SK-N-SH (cell line): Measurements from ENCODE around the gene PLGRKT. TPM values are rescaled to one million over a fixed set of nuclear protein-coding genes. Genes with fewer than 3 reads are reported as not detected.
A peak's percentile ranks its signal among the peaks of the same experiment; 100 is the strongest.

Experiments
- CTCF ChIA-PET: fragments of 300-600, 350-600 bp; formaldehyde crosslinking; extraction: SDS; loops from one replicate; lab custom pipeline; 2021; lab: Yijun Ruan, JAX
- POLR2A ChIA-PET: fragments of 350-600 bp; sonication (Branson Sonifier 250); formaldehyde crosslinking; extraction: SDS; loops from one replicate; lab custom pipeline; 2020; ENCODE audit warnings: antibody characterized with exemption, inconsistent platforms; lab: Yijun Ruan, JAX
- DNase-seq: peaks from one replicate; pipeline ENCODE4 v3.0.0; 2012
- H2AFZ ChIP-seq: fragments of 200-600 bp; sonication (generic); 2 replicates; pipeline ENCODE4 v1.8.1; 2016; ENCODE audit warnings: antibody characterized with exemption, mild to moderate bottlenecking, low read depth
- H3F3A ChIP-seq: fragments of 200-600 bp; sonication (generic); replicated peaks from 2 replicates; pipeline ENCODE3; 2016; ENCODE audit warnings: antibody characterized with exemption, mild to moderate bottlenecking; ENCODE audit not compliant: insufficient read depth
- H3K27ac ChIP-seq, 2 experiments: fragments of 200-500 bp in 1 of 2; fragments of 200-600 bp in 1 of 2; sonication (Bioruptor generic) in 1 of 2; sonication (generic), shearing (Covaris generic) in 1 of 2; 2 replicates each; pipeline versions ENCODE4 v1.5.1 to v1.6.1; 2014 to 2016; ENCODE audit warnings: low read depth in 2 of 2, inconsistent platforms in 1 of 2, low read length in 1 of 2, mild to moderate bottlenecking in 1 of 2, mixed read lengths in 1 of 2
- H3K27me3 ChIP-seq: fragments of 200-600 bp; sonication (generic), shearing (Covaris generic); 2 replicates; pipeline ENCODE4 v1.6.1; 2016; ENCODE audit warnings: mixed run types; ENCODE audit not compliant: insufficient read depth
- H3K36me3 ChIP-seq, 2 experiments: fragments of 200-500 bp in 1 of 2; fragments of 200-600 bp in 1 of 2; sonication (Bioruptor generic) in 1 of 2; sonication (generic) in 1 of 2; replicated peaks in 1 of 2; 2 replicates each; pipeline versions ENCODE3 to v1.5.1; 2014 to 2016; ENCODE audit warnings: low read length in 1 of 2, mild to moderate bottlenecking in 1 of 2; ENCODE audit not compliant: insufficient read depth in 2 of 2, control insufficient read depth in 1 of 2
- H3K4me1 ChIP-seq, 2 experiments: fragments of 200-500 bp in 1 of 2; fragments of 200-600 bp in 1 of 2; sonication (Bioruptor generic) in 1 of 2; sonication (generic), shearing (Covaris generic) in 1 of 2; 2 replicates each; pipeline versions ENCODE4 v1.5.1 to v1.6.1; 2014 to 2016; ENCODE audit warnings: low read depth in 1 of 2, low read length in 1 of 2, mixed run types in 1 of 2; ENCODE audit not compliant: insufficient read depth in 2 of 2, control insufficient read depth in 1 of 2
- H3K4me2 ChIP-seq: fragments of 200-600 bp; sonication (generic), shearing (Covaris generic); 2 replicates; pipeline ENCODE4 v1.6.1; 2017; ENCODE audit warnings: mixed run types
- H3K4me3 ChIP-seq, 2 experiments: fragments of 200-500 bp in 1 of 2; fragments of 200-600 bp in 1 of 2; sonication (Bioruptor generic) in 1 of 2; sonication (generic), shearing (Covaris generic) in 1 of 2; 2 replicates each; pipeline versions ENCODE4 v1.5.1 to v1.8.1; 2014 to 2016; ENCODE audit warnings: low read depth in 2 of 2, inconsistent platforms in 1 of 2, low read length in 1 of 2, mild to moderate bottlenecking in 1 of 2, mixed read lengths in 1 of 2, moderate library complexity in 1 of 2
- H3K79me2 ChIP-seq: fragments of 200-600 bp; sonication (generic); 2 replicates; pipeline ENCODE4 v1.8.1; 2017; ENCODE audit warnings: mild to moderate bottlenecking; ENCODE audit not compliant: insufficient read depth
- H3K9ac ChIP-seq: fragments of 200-600 bp; sonication (generic); 2 replicates; pipeline ENCODE4 v1.6.1; 2017; ENCODE audit warnings: mixed run types
- H3K9me2 ChIP-seq: fragments of 200-600 bp; sonication (generic); 2 replicates; pipeline ENCODE4 v1.6.1; 2017; ENCODE audit warnings: mixed run types
- H3K9me3 ChIP-seq: fragments of 200-600 bp; sonication (generic); 2 replicates; pipeline ENCODE4 v1.6.1; 2017; ENCODE audit warnings: mixed run types, mild to moderate bottlenecking, moderate library complexity
- H4K20me1 ChIP-seq: fragments of 200-600 bp; sonication (generic); 2 replicates; pipeline ENCODE4 v1.6.1; 2017; ENCODE audit warnings: mild to moderate bottlenecking, mixed run types; ENCODE audit not compliant: insufficient read depth
- FOSL2 ChIP-seq: IDR thresholded peaks from 2 replicates; pipeline ENCODE4 v1.4.0; 2012; ENCODE audit warnings: low read depth, mild to moderate bottlenecking, moderate library complexity, borderline replicate concordance
- FOXM1 ChIP-seq: IDR thresholded peaks from 2 replicates; pipeline ENCODE4 v1.4.0; 2012; ENCODE audit warnings: low read depth, mild to moderate bottlenecking
- GATA2 ChIP-seq: sonication (generic); formaldehyde crosslinking; IDR thresholded peaks from 2 replicates; pipeline ENCODE4 v1.5.0; 2020; ENCODE audit warnings: mild to moderate bottlenecking, missing genetic modification reagents
- MEF2A ChIP-seq: IDR thresholded peaks from 2 replicates; pipeline ENCODE4 v1.4.0; 2012; ENCODE audit warnings: low read depth, borderline replicate concordance
- RAD21 ChIP-seq: IDR thresholded peaks from 2 replicates; pipeline ENCODE4 v1.6.1; 2012; ENCODE audit warnings: mild to moderate bottlenecking, low read length
- RCOR1 ChIP-seq: fragments of 150-350 bp; IDR thresholded peaks from 2 replicates; pipeline ENCODE4 v1.6.1; 2017; ENCODE audit warnings: antibody characterized with exemption, low read length
- RXRA ChIP-seq: IDR thresholded peaks from 2 replicates; pipeline ENCODE4 v1.4.0; 2012; ENCODE audit warnings: low read depth, mild to moderate bottlenecking, borderline replicate concordance
- WGBS: methylation state at CpG from one replicate; pipeline ENCODE4 v1.1.6; 2017; ENCODE audit warnings: low lambda C conversion rate; 5-methylcytosine and 5-hydroxymethylcytosine counted together
- polyA plus RNA-seq, 3 experiments: library from polyadenylated mRNA; depleted of rRNA; stranded (reverse); fragments of >200 nt; gene quantifications; 2 replicates each; pipeline ENCODE4 v1.2.3, GENCODE V29; 2012
- TF ChIP-seq, protein P1 (sequence below): IDR thresholded peaks from 2 replicates; pipeline ENCODE4 v1.6.1; 2012; ENCODE audit warnings: mild to moderate bottlenecking, low read depth, low read length, moderate library complexity
- TF ChIP-seq, protein P2 (sequence below): IDR thresholded peaks from 2 replicates; pipeline ENCODE4 v1.4.0; 2012; ENCODE audit warnings: low read depth, borderline replicate concordance
- TF ChIP-seq, protein P3 (sequence below): IDR thresholded peaks from 2 replicates; pipeline ENCODE4 v1.4.0; 2012; ENCODE audit warnings: low read depth, borderline replicate concordance

PLGRKT gene
- polyA plus RNA-seq, 1 of the 3 experiments (the other 2 are of a cell fraction) = 11.4 TPM

DNA sequence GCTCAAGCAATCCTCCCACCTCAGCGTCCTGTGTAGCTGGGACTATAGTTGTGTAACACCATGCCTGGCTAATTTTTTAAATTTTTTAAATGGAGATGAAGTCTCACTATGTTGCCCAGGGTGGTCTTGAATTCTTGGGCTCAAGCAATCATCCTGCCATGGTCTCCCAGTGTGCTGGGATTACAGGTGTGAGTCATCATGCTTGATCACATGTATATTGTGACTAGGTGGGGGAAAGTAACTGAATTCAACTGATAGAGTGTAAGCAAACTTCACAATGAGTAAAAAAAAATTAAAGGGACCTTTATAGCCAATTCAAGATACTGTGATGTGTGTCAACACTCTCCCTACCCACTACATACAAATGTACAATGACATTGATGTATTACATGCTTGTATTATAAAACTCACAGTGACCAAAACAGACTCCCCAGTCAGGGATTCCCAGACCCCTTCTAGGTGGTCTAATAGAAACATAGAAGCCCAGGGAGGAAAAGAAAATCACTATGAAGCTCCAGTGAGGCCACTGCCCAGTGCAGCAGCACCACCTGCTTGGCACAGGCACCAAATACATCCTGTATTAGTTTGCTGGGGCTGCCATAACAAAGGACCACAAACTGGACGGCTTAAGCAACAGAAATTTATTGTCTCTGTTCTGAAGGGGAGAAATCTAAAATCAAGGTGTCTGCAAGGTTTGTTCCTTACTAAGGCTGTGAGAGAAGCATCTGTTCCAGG lies 8.8 kb downstream of the PLGRKT start:
- no peak overlapping the region for H3K9ac ChIP-seq
- no peak overlapping the region for H3K4me2 ChIP-seq
- H3K9me3 ChIP-seq = no peaks in the 10 kb centered on the region
- 90% methylated on average over 2 of the region's 2 CpGs for WGBS
- POLR2A ChIA-PET = no interaction called here
- no peaks in the 10 kb centered on the region; a peak in 1 of 4 replicates for H3K4me1 ChIP-seq
- TF ChIP-seq, protein P1, sequence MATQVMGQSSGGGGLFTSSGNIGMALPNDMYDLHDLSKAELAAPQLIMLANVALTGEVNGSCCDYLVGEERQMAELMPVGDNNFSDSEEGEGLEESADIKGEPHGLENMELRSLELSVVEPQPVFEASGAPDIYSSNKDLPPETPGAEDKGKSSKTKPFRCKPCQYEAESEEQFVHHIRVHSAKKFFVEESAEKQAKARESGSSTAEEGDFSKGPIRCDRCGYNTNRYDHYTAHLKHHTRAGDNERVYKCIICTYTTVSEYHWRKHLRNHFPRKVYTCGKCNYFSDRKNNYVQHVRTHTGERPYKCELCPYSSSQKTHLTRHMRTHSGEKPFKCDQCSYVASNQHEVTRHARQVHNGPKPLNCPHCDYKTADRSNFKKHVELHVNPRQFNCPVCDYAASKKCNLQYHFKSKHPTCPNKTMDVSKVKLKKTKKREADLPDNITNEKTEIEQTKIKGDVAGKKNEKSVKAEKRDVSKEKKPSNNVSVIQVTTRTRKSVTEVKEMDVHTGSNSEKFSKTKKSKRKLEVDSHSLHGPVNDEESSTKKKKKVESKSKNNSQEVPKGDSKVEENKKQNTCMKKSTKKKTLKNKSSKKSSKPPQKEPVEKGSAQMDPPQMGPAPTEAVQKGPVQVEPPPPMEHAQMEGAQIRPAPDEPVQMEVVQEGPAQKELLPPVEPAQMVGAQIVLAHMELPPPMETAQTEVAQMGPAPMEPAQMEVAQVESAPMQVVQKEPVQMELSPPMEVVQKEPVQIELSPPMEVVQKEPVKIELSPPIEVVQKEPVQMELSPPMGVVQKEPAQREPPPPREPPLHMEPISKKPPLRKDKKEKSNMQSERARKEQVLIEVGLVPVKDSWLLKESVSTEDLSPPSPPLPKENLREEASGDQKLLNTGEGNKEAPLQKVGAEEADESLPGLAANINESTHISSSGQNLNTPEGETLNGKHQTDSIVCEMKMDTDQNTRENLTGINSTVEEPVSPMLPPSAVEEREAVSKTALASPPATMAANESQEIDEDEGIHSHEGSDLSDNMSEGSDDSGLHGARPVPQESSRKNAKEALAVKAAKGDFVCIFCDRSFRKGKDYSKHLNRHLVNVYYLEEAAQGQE = no peak
- TF ChIP-seq RXRA = no peak
- peak; percentile 3; the same call in 1 of the 2 replicates for TF ChIP-seq FOSL2
- peak; percentile 18; the same call in 1 of the 2 replicates for TF ChIP-seq RAD21
- TF ChIP-seq, all 33 proteins: peak for 2
- H3K4me3 ChIP-seq = no peak overlapping the region
- H3K36me3 ChIP-seq = peaks cover 9 to 11% of the 10 kb centered on the region in 2 experiments
- no peaks in the 10 kb centered on the region for H3K9me2 ChIP-seq
- H3K27me3 ChIP-seq = no peaks in the 10 kb centered on the region
- no peaks in the 10 kb centered on the region for H4K20me1 ChIP-seq
- H2AFZ ChIP-seq = no peak overlapping the region
- CTCF ChIA-PET = interaction anchor here (1.2 to 2.0 kb wide), 4 partner anchors 21 to 243 kb away, joined by 3 to 7 read pairs (median 6); partner anchors contain the start of gene CD274
- peaks cover 4% of the 10 kb centered on the region for H3F3A ChIP-seq
- DNase-seq = no peak
- no peak overlapping the region for H3K27ac ChIP-seq
- no peaks in the 10 kb centered on the region for H3K79me2 ChIP-seq

DNA sequence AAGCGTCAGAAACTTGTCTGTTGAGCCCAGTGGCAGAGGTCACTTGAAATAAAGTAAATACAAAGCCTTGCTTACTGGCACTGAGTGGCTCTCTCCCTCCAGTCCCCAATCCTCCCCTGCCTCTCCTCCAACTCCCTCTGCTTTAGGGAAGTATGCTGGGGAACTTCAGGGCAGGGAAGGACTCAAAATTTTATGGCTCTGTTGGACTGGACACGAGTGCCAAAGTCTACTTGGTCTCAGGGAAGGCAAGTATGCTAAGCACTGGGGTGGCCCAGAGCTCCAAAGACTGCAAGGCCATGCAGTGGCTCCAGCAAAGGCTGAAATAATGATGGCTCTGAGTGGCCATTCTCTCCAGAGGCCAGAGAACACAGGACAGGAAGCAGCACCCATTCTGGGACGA lies 9.6 kb downstream of the PLGRKT start:
- no peak overlapping the region for H3K27ac ChIP-seq
- no peak overlapping the region for H3K4me2 ChIP-seq
- no peak for DNase-seq
- ChIA-PET POLR2A (no interaction called here), CTCF (interaction anchor here (0.8 to 2.0 kb wide), 2 partner anchors 242 to 258 kb away, joined by 3 to 7 read pairs; no protein-coding TSS in a partner anchor)
- no peak overlapping the region for H3K4me3 ChIP-seq
- H3K79me2 ChIP-seq = no peaks in the 10 kb centered on the region
- no peaks in the 10 kb centered on the region for H3K9me3 ChIP-seq
- H3K36me3 ChIP-seq = peaks cover 9 to 11% of the 10 kb centered on the region in 2 experiments
- TF ChIP-seq GATA2 (CRISPR knock-in tag) (no peak), MEF2A (no peak), FOXM1 (no peak), RCOR1 (no peak)
- TF ChIP-seq, protein P2, sequence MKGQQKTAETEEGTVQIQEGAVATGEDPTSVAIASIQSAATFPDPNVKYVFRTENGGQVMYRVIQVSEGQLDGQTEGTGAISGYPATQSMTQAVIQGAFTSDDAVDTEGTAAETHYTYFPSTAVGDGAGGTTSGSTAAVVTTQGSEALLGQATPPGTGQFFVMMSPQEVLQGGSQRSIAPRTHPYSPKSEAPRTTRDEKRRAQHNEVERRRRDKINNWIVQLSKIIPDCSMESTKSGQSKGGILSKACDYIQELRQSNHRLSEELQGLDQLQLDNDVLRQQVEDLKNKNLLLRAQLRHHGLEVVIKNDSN = no peak
- TF ChIP-seq, protein P3, sequence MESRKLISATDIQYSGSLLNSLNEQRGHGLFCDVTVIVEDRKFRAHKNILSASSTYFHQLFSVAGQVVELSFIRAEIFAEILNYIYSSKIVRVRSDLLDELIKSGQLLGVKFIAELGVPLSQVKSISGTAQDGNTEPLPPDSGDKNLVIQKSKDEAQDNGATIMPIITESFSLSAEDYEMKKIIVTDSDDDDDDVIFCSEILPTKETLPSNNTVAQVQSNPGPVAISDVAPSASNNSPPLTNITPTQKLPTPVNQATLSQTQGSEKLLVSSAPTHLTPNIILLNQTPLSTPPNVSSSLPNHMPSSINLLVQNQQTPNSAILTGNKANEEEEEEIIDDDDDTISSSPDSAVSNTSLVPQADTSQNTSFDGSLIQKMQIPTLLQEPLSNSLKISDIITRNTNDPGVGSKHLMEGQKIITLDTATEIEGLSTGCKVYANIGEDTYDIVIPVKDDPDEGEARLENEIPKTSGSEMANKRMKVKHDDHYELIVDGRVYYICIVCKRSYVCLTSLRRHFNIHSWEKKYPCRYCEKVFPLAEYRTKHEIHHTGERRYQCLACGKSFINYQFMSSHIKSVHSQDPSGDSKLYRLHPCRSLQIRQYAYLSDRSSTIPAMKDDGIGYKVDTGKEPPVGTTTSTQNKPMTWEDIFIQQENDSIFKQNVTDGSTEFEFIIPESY = no peak
- peaks cover 4% of the 10 kb centered on the region for H3F3A ChIP-seq
- H3K9me2 ChIP-seq = no peaks in the 10 kb centered on the region
- WGBS = 85% methylated on average over 3 of the region's 3 CpGs
- H3K9ac ChIP-seq = no peak overlapping the region
- H3K27me3 ChIP-seq = no peaks in the 10 kb centered on the region
- no peaks in the 10 kb centered on the region; a peak in 1 of 4 replicates for H3K4me1 ChIP-seq
- H2AFZ ChIP-seq = no peak overlapping the region
- no peaks in the 10 kb centered on the region for H4K20me1 ChIP-seq
